OCI-LY1 (cell line): ENCODE results near the gene RND3.

Experiments
- H2AFZ ChIP-seq: fragments of 200-600 bp; sonication (generic), shearing (Covaris generic); 2 replicates; pipeline ENCODE4 v1.6.0; 2014; ENCODE audit warnings: antibody characterized with exemption, mild to moderate bottlenecking, low read length
- H3F3A ChIP-seq: fragments of 200-600 bp; sonication (generic), shearing (Covaris generic); 2 replicates; pipeline ENCODE4 v1.6.0; 2014; ENCODE audit warnings: mild to moderate bottlenecking, antibody characterized with exemption, low read length, moderate library complexity; ENCODE audit not compliant: insufficient read depth
- H3K27ac ChIP-seq: fragments of 200-600 bp; sonication (generic); 2 replicates; pipeline ENCODE4 v1.5.1; 2014; ENCODE audit warnings: low read length, mixed run types, mild to moderate bottlenecking, low read depth; ENCODE audit not compliant: poor library complexity, severe bottlenecking
- H3K27me3 ChIP-seq: fragments of 200-600 bp; sonication (generic); 2 replicates; pipeline ENCODE4 v1.6.0; 2014; ENCODE audit warnings: antibody characterized with exemption, mild to moderate bottlenecking, low read length, moderate library complexity; ENCODE audit not compliant: insufficient read depth
- H3K36me3 ChIP-seq: fragments of 200-600 bp; sonication (generic); 2 replicates; pipeline ENCODE4 v1.6.1; 2014; ENCODE audit warnings: mild to moderate bottlenecking, antibody characterized with exemption, low read length, moderate library complexity, mixed read lengths; ENCODE audit not compliant: insufficient read depth
- H3K4me1 ChIP-seq: fragments of 200-600 bp; sonication (generic); 2 replicates; pipeline ENCODE4 v1.5.1; 2014; ENCODE audit warnings: mild to moderate bottlenecking, low read length, moderate library complexity; ENCODE audit not compliant: insufficient read depth, severe bottlenecking
- H3K4me2 ChIP-seq: fragments of 200-600 bp; sonication (generic), shearing (Covaris generic); 2 replicates; pipeline ENCODE4 v1.6.1; 2014; ENCODE audit warnings: low read length
- H3K4me3 ChIP-seq: fragments of 200-600 bp; sonication (generic); 2 replicates; pipeline ENCODE4 v1.5.1; 2014; ENCODE audit warnings: low read length, low read depth, mild to moderate bottlenecking, mixed read lengths; ENCODE audit not compliant: poor library complexity, severe bottlenecking
- H3K79me2 ChIP-seq: fragments of 200-600 bp; shearing (Covaris generic); 2 replicates; pipeline ENCODE4 v1.6.1; 2016; ENCODE audit warnings: mixed run types, low read length, mixed read lengths; ENCODE audit not compliant: insufficient read depth
- H3K9ac ChIP-seq: fragments of 200-600 bp; sonication (generic), shearing (Covaris generic); 2 replicates; pipeline ENCODE4 v1.6.1; 2014; ENCODE audit warnings: mild to moderate bottlenecking, low read length, mixed read lengths
- H3K9me2 ChIP-seq: fragments of 200-600 bp; sonication (generic), shearing (Covaris generic); 2 replicates; pipeline ENCODE4 v1.6.1; 2014; ENCODE audit warnings: low read depth, mild to moderate bottlenecking, low read length, mixed read lengths
- H3K9me3 ChIP-seq: fragments of 200-600 bp; shearing (Covaris generic); 2 replicates; pipeline ENCODE4 v1.6.1; 2014; ENCODE audit warnings: low read length, mixed read lengths
- H4K20me1 ChIP-seq: fragments of 200-600 bp; sonication (generic), shearing (Covaris generic); 2 replicates; pipeline ENCODE4 v1.6.0; 2016; ENCODE audit warnings: mild to moderate bottlenecking, low read length; ENCODE audit not compliant: insufficient read depth
- EZH2 ChIP-seq: fragments of 200-600 bp; sonication (generic), shearing (Covaris generic); IDR thresholded peaks from 2 replicates; pipeline ENCODE4 v1.8.0; 2017; ENCODE audit warnings: borderline replicate concordance, mixed run types, mild to moderate bottlenecking, antibody characterized with exemption, low read length, moderate library complexity, mixed read lengths
- TF ChIP-seq, protein P1 (sequence below): fragments of 200-600 bp; sonication (generic), shearing (Covaris generic); IDR thresholded peaks from 2 replicates; pipeline ENCODE4 v1.5.1; 2017; ENCODE audit warnings: mild to moderate bottlenecking, antibody characterized with exemption, low read length, moderate library complexity, mixed read lengths

The RND3 gene

DNA sequence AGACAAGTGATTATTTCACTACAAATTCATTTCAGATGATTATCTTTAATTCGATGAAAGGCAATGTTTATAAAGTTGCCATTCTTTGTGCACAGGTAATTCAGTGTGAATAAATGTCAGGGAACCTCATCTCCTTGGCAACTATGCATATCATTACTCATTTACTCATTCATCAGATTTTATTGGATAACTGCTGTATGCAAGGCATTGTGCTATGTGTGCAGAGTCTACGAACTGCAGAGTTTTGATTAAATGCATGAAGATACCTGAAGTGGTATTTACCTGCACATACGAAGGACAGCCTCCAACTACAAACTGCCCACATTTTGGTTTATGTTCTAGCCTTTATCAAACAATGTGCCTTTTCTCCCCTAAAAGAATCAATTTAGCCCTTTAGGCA lies 3.5 kb downstream of the RND3 start:
- no peaks in the 10 kb centered on the region for H3K27me3 ChIP-seq
- H3K36me3 ChIP-seq, result no peaks in the 10 kb centered on the region
- H3K27ac ChIP-seq, result no peak overlapping the region
- H3K9me2 ChIP-seq, result no peaks in the 10 kb centered on the region
- TF ChIP-seq, protein P1, sequence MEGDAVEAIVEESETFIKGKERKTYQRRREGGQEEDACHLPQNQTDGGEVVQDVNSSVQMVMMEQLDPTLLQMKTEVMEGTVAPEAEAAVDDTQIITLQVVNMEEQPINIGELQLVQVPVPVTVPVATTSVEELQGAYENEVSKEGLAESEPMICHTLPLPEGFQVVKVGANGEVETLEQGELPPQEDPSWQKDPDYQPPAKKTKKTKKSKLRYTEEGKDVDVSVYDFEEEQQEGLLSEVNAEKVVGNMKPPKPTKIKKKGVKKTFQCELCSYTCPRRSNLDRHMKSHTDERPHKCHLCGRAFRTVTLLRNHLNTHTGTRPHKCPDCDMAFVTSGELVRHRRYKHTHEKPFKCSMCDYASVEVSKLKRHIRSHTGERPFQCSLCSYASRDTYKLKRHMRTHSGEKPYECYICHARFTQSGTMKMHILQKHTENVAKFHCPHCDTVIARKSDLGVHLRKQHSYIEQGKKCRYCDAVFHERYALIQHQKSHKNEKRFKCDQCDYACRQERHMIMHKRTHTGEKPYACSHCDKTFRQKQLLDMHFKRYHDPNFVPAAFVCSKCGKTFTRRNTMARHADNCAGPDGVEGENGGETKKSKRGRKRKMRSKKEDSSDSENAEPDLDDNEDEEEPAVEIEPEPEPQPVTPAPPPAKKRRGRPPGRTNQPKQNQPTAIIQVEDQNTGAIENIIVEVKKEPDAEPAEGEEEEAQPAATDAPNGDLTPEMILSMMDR, result no peak
- no peak for TF ChIP-seq EZH2
- no peak overlapping the region for H2AFZ ChIP-seq
- H3K4me3 ChIP-seq, result no peak overlapping the region
- no peaks in the 10 kb centered on the region for H3K79me2 ChIP-seq
- H4K20me1 ChIP-seq, result no peaks in the 10 kb centered on the region
- no peaks in the 10 kb centered on the region for H3K9me3 ChIP-seq
- no peak overlapping the region for H3K9ac ChIP-seq
- no peak overlapping the region for H3K4me2 ChIP-seq
- H3K4me1 ChIP-seq, result no peaks in the 10 kb centered on the region
- no peaks in the 10 kb centered on the region for H3F3A ChIP-seq

DNA sequence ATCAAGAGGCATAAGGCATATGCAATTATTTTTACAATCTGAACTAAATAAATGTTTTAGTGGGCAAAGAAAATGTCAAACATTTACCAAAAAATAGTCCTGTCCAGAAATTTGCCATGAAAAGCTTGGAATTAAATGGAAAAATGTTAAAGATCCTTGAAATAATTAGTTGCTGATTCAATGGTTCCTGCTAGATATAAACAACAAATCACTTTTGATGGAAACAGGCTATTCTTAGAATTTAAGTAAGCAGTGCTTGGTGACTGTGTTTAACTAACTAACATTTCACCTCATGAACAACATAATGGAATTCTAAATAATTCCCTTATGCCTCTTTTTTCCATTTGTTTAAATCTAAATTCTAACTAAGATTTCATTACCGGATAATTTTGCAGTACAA lies 3.9 kb downstream of the RND3 start:
- no peak overlapping the region for H3K4me2 ChIP-seq
- H4K20me1 ChIP-seq, result no peaks in the 10 kb centered on the region
- H3K79me2 ChIP-seq, result no peaks in the 10 kb centered on the region
- no peaks in the 10 kb centered on the region for H3F3A ChIP-seq
- H3K9me3 ChIP-seq, result no peaks in the 10 kb centered on the region
- no peak overlapping the region for H3K9ac ChIP-seq
- TF ChIP-seq EZH2, result no peak
- TF ChIP-seq, protein P1, result no peak
- H3K27me3 ChIP-seq, result no peaks in the 10 kb centered on the region
- H2AFZ ChIP-seq, result no peak overlapping the region
- no peak overlapping the region for H3K27ac ChIP-seq
- H3K4me3 ChIP-seq, result no peak overlapping the region
- H3K36me3 ChIP-seq, result no peaks in the 10 kb centered on the region
- H3K4me1 ChIP-seq, result no peaks in the 10 kb centered on the region
- no peaks in the 10 kb centered on the region for H3K9me2 ChIP-seq

DNA sequence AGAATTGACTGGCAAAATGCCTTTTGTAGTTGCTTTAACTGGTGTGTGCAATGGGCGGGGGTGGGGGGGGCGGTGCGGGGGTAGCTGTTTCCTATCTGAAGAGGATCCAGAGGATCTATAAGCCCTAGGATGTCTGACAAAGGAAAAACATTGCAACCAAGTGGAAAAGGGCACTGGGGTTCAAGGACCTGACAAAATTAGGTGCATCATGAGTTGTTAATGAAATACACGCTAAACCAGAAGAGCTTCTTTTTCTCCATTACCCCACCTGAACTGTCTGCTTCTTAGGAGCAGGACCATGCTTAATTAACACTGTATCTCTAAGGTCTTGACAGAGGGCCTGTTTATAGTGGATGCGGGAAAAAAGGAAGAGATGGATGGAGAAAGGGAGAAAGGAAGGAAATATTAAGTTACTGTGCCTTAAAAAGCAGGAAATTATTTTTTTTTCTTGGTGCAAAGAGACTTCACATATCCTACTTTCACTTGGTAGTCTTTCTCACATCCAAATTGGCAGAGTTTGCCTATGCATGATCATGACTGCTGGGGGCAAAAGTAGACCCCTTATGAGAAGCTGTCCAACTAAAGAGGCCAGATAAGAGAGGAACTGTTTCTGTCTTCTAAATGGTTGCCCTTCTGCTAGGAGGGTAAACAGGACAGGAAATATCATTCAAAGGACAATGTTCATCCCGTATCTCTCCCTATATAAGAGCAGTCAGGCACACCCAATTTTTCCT lies 4.6 kb downstream of the RND3 start:
- Histone ChIP-seq H3K4me2 (no peak overlapping the region), H3K27ac (no peak overlapping the region), H4K20me1 (no peaks in the 10 kb centered on the region), H3K4me3 (no peak overlapping the region), H3K9me2 (no peaks in the 10 kb centered on the region), H3K79me2 (no peaks in the 10 kb centered on the region), H3K4me1 (no peaks in the 10 kb centered on the region), H3K9me3 (no peaks in the 10 kb centered on the region), H3K36me3 (no peaks in the 10 kb centered on the region), H3K9ac (no peak overlapping the region), H3K27me3 (no peaks in the 10 kb centered on the region), H3F3A (no peaks in the 10 kb centered on the region), H2AFZ (no peak overlapping the region)
- TF ChIP-seq EZH2, result no peak
- TF ChIP-seq, protein P1, result no peak
